RWPE2 (cell line): ENCODE data around the gene PARVG.

Experiments
- ATAC-seq: fragments of 200-7000 bp; cut with Tn5 transposase; 3 replicates; pipeline ENCODE4 v1.9.1; 2021; ENCODE audit warnings: low read depth
- DNase-seq: peaks from one replicate; pipeline ENCODE4 v3.0.0-alpha.2; 2020; ENCODE audit warnings: low spot score
- H3K27ac ChIP-seq: fragments of 450-650 bp; 2 replicates; pipeline ENCODE4 v1.5.1; 2017; ENCODE audit warnings: mild to moderate bottlenecking; ENCODE audit not compliant: poor library complexity, severe bottlenecking
- H3K27me3 ChIP-seq: fragments of 250-450 bp; sonication (Bioruptor Pico); 2 replicates; pipeline ENCODE4 v1.5.1; 2021; ENCODE audit warnings: mild to moderate bottlenecking, moderate library complexity; ENCODE audit not compliant: insufficient read depth, poor library complexity, severe bottlenecking
- H3K36me3 ChIP-seq: fragments of 250-450 bp; sonication (Bioruptor Pico); 2 replicates; pipeline ENCODE4 v1.5.1; 2020; ENCODE audit warnings: low read depth, mild to moderate bottlenecking, moderate library complexity
- H3K4me1 ChIP-seq: fragments of 250-450 bp; sonication (Bioruptor Pico); 2 replicates; pipeline ENCODE4 v1.5.1; 2021; ENCODE audit warnings: mild to moderate bottlenecking, moderate library complexity; ENCODE audit not compliant: insufficient read depth, poor library complexity, severe bottlenecking
- H3K4me3 ChIP-seq: fragments of 250-450 bp; sonication (Bioruptor Pico); 2 replicates; pipeline ENCODE4 v1.5.1; 2021; ENCODE audit warnings: mild to moderate bottlenecking, moderate library complexity; ENCODE audit not compliant: severe bottlenecking
- H3K9me3 ChIP-seq: fragments of 250-450 bp; sonication (Bioruptor Pico); 2 replicates; pipeline ENCODE4 v1.5.1; 2021; ENCODE audit warnings: mild to moderate bottlenecking, moderate library complexity; ENCODE audit not compliant: severe bottlenecking
- CTCF ChIP-seq: fragments of 450-650 bp; IDR thresholded peaks from one replicate; pipeline ENCODE4 v1.5.1; 2017; ENCODE audit warnings: mild to moderate bottlenecking, moderate library complexity; ENCODE audit not compliant: poor library complexity, severe bottlenecking

Gene PARVG

DNA sequence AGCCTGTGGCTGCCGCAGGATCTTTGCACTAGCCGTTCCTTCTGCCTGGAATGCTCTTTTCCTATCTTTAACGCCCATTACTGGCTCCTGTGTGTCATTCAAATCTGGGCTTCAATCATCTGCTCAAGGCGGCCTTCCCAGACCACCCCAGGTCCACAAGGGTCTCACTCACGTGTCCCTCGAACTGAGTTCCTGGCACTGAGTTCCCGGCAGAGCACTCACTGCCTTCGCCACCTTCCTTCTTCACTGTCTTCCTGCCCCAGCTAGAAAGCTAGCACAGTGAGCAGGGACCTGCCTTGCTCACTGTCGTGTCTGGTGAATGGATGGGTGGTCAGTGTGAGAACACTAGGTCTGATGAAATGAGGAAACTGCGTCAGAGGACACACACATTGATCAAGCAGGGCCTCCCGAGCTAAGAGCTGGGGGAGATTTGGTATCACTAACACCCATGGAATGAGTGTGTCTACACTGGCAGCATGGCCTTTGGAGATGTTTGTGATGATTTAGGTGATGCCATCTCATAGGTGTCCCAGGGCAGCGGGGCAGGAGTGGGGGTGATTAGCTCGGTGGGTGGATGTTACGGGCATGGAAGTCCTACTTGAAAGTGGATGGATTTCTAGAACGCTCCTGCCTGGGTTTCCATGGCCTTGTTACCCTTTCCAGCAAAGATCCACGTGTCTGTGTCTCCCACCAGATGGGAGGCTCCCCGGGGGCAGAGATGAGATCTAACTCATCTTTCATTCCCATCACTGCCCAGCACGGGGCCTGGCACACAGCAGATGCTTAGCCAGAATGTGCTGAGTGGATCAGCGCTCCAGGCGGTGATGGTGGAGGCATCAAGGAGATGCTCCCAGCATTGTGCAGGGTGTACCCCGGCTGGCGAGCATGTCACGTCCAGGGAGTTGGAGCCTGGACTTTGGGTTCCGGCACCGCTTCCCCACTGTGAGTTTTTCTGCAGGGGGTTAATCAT is 67.5 kb downstream of the PARVG start:
- ATAC-seq, result no peak
- H3K36me3 ChIP-seq, result no peaks in the 10 kb centered on the region
- H3K4me3 ChIP-seq, result no peak overlapping the region
- no peak for DNase-seq
- TF ChIP-seq CTCF, result no peak
- H3K4me1 ChIP-seq, result no peaks in the 10 kb centered on the region
- no peaks in the 10 kb centered on the region for H3K27me3 ChIP-seq
- H3K9me3 ChIP-seq, result no peaks in the 10 kb centered on the region
- no peak overlapping the region for H3K27ac ChIP-seq

DNA sequence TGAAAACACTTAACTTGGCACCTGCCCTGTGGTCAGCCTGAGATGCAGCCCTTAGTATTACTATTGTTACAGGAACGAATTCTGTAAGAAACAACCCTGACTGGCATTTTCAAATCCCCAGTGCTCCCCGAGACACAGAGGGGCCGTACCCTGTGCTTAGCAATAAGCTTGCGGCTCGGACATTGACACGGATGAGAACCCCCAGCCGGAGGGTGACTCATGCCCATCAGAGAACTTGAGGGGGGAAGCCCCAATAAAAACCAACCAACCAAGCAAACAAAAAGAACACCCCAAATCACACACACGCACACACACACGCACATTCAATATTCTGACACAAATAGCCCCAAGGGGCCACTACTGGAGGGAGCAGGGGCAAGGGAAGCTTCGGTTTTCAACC is 68.2 kb downstream of the PARVG start:
- Histone ChIP-seq H3K4me3 (no peak overlapping the region), H3K27ac (no peak overlapping the region), H3K36me3 (no peaks in the 10 kb centered on the region), H3K27me3 (no peaks in the 10 kb centered on the region), H3K9me3 (no peaks in the 10 kb centered on the region), H3K4me1 (no peaks in the 10 kb centered on the region)
- TF ChIP-seq CTCF, result no peak
- ATAC-seq, result no peak
- no peak for DNase-seq

GRCh38 chr22:44249376-44250147 is 68.8 kb downstream of the PARVG start:
- no peak overlapping the region for H3K27ac ChIP-seq
- TF ChIP-seq CTCF, result no peak
- H3K36me3 ChIP-seq, result no peaks in the 10 kb centered on the region
- H3K9me3 ChIP-seq, result no peaks in the 10 kb centered on the region
- no peak for DNase-seq
- no peaks in the 10 kb centered on the region for H3K27me3 ChIP-seq
- H3K4me1 ChIP-seq, result no peaks in the 10 kb centered on the region
- ATAC-seq, result no peak
- no peak overlapping the region for H3K4me3 ChIP-seq

DNA sequence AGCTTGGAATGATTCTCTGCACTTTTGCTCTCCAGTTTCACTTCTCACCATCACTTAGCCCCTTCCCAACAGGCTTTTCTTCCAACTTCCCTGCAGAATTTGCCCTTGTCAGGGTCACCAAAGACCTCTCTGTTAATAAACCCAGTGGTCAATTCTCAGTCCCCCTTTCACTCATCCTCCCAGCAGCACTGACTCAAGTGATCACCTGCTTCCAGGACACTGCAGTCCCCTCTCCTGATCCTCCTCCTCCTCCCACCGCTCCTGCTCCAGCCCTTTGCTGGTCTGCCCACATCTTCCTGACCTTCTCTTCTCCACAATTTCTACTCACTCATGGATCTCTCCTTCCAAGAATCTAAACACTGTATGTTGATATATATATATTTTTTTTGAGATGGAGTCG is 74.1 kb downstream of the PARVG start:
- DNase-seq, result no peak
- H3K9me3 ChIP-seq, result no peaks in the 10 kb centered on the region
- ATAC-seq, result no peak
- no peaks in the 10 kb centered on the region for H3K36me3 ChIP-seq
- H3K4me1 ChIP-seq, result no peaks in the 10 kb centered on the region
- TF ChIP-seq CTCF, result no peak
- peaks cover 11% of the 10 kb centered on the region for H3K27me3 ChIP-seq
- no peak overlapping the region for H3K4me3 ChIP-seq
- H3K27ac ChIP-seq, result no peak overlapping the region

DNA sequence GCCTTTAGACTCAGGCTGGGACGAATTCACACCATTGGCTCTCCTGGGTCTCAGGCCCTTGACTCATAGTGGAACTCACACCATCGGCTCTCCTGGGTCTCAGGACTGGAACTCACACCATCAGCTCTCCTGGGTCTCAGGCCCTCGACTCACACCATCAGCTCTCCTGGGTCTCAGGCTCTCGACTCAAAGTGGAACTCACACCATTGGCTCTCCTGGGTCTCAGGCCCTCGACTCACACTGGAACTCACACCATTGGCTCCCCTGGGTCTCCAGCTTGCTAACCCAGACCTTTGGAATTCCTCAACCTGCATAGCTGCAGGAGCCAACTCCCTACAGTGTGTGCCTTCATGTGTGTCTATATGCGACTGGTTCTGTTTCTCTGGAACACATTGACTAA is 75.4 kb downstream of the PARVG start:
- DNase-seq (no peak), ATAC-seq (no peak)
- H3K27ac ChIP-seq, result no peak overlapping the region
- peaks cover 11% of the 10 kb centered on the region for H3K27me3 ChIP-seq
- no peaks in the 10 kb centered on the region for H3K4me1 ChIP-seq
- TF ChIP-seq CTCF, result no peak
- no peaks in the 10 kb centered on the region for H3K36me3 ChIP-seq
- H3K4me3 ChIP-seq, result no peak overlapping the region
- no peaks in the 10 kb centered on the region for H3K9me3 ChIP-seq
